Bladder microvascular endothelial cell (primary cell): ENCODE measurements around the gene RHNO1. TPM values are rescaled to one million over a fixed set of nuclear protein-coding genes. Genes with fewer than 3 reads are reported as not detected.

Experiments used
- total RNA-seq: library from RNA; depleted of rRNA; stranded (reverse); fragments of >200 nt; gene quantifications from 2 replicates; pipeline ENCODE4 v1.2.3, GENCODE V29; 2014

RHNO1 gene
- 16.2 and 17.2 TPM in 2 replicates for total RNA-seq

GRCh38 chr12:2877047-2877952 is at the start of gene RHNO1, which contains the start of gene FOXM1:
TSS of gene RHNO1 (plus strand) at chr12:2877223. CDS start at chr12:2885367, 8,144 bp downstream.
TSS of gene FOXM1 (minus strand) at chr12:2877174. CDS start at chr12:2874478, 2,696 bp downstream.

GRCh38 chr12:2834581-2835491 is 42.2 kb upstream of the RHNO1 start, which contains the start of gene NRIP2:
TSS of gene NRIP2 (minus strand) at chr12:2835035. CDS start at chr12:2834983, 52 bp downstream.

GRCh38 chr12:2857021-2857431 is 20.0 kb upstream of the RHNO1 start, which contains the start of gene TEX52:
TSS of gene TEX52 (minus strand) at chr12:2857039. CDS start at chr12:2857026, 13 bp downstream.

GRCh38 chr12:2890388-2891239 is 13.6 kb downstream of the RHNO1 start, which contains the start of gene TULP3:
TSS of gene TULP3 (plus strand) at chr12:2890891. CDS start at chr12:2890948, 57 bp downstream.

Other genes starting within 250 kb of the RHNO1 start
- gene FKBP4, start 82.3 kb upstream of the RHNO1 start, total RNA-seq, result 35.5 and 60.3 TPM in 2 replicates
- gene ITFG2, start 64.6 kb upstream of the RHNO1 start, total RNA-seq, result 11.0 and 25.7 TPM in 2 replicates
- gene NRIP2, start 42.2 kb upstream of the RHNO1 start, total RNA-seq, result not detected in 2 replicates
- not detected in 2 replicates for gene TEX52, start 20.2 kb upstream of the RHNO1 start, total RNA-seq
- gene FOXM1, start within 50 bp of the RHNO1 start, total RNA-seq, result 8.9 and 10.2 TPM in 2 replicates
- 9.9 and 15.7 TPM in 2 replicates for gene TULP3, start 13.7 kb downstream of the RHNO1 start, total RNA-seq
- 17.6 and 19.3 TPM in 2 replicates for gene TEAD4, start 82.2 kb downstream of the RHNO1 start, total RNA-seq
- 37.9 and 121 TPM in 2 replicates for gene TSPAN9, start 200.2 kb downstream of the RHNO1 start, total RNA-seq